NCI-H446 treated with DMSO at 0.1 percent for 48 hours (cell line): ENCODE data around the gene AP2A2.
"Not testable (repeated sequence)": the region's sequence is repeated elsewhere in the genome, so short reads cannot be mapped to it uniquely, and the experiment has no call there.

Source experiments
- DNase-seq: peaks from one replicate; lab custom pipeline; 2025; lab: John Stamatoyannopoulos, UW

The AP2A2 gene

GRCh38 chr11:954392-955153 is 28.9 kb downstream of the AP2A2 start:
- no peak for DNase-seq

- DNase-seq: no peak
These were observed 29.7 kb downstream of the AP2A2 start for GRCh38 chr11:955154-956063.

- no peak for DNase-seq
These were observed 31.7 kb downstream of the AP2A2 start for GRCh38 chr11:957212-957920.

DNA sequence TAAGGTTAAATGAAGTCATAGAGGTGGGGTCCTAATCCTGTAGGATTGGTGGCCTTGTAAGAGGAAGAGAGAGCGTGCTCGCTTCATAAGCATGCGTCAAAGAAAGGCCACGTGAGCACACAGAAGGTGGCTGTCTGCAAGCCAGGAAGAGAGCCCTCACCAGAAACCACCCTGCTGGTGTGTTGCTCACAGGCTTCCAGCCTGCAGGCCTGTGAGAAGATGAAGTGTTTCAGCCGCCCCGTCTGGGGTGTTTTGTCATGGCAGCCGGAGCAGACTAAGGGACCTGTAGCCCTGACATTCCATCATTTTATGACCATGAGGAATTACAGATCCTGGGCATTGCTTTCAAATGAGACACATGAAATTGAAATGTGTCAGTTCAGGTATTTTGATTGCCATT is 32.4 kb downstream of the AP2A2 start:
- no peak for DNase-seq

DNA sequence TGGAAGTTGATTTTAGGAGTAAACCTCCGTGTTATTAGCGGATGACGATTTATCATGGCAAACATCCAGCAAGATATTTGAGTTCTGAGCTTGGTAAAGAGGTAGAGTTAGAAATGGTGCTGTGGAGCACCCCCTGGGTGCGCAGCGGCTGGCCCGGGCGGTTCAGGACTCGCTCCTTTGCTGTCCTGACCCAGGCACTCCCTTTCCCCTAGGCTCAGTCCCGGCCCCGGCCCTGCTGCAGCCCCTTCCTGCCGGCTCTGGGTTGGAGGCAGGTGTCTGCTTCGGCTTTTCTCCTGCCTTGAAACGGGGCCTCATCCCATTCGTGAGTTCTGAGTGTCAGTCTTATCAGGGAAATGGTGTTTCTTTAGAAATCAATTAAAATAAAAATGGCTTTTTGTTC is 33.4 kb downstream of the AP2A2 start:
- no peak for DNase-seq

GRCh38 chr11:959608-960007 is 33.9 kb downstream of the AP2A2 start:
- DNase-seq: no peak

- DNase-seq: not testable (repeated sequence)
These were observed 35.7 kb downstream of the AP2A2 start for GRCh38 chr11:961310-961920.

- no peak for DNase-seq
These were observed 36.3 kb downstream of the AP2A2 start for GRCh38 chr11:961921-962320.

- DNase-seq: no peak
These were observed 37.0 kb downstream of the AP2A2 start for GRCh38 chr11:962688-963087.

DNA sequence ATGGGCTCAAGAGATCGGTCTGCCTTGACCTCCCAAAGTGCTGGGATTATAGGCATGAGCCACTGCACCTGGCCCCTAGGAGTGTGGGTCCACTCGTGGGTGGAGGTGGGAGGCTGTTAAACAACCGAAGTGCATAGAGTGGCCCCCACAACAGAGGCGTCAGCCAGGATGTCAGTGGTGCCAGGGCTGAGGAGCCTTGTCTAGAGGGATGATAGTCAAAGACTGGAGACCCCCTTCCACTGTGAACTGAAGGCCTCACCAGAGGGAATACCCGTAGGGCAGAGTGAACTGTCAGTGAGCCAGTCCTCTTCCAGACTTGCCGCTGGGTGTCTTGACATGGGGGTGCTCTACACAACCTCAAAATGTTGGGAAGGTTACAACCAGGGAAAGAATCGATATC is 38.2 kb downstream of the AP2A2 start:
- no peak for DNase-seq

GRCh38 chr11:965206-965775 is 39.6 kb downstream of the AP2A2 start:
- no peak for DNase-seq

- DNase-seq: no peak
These were observed 42.5 kb downstream of the AP2A2 start for GRCh38 chr11:967995-968751.

DNA sequence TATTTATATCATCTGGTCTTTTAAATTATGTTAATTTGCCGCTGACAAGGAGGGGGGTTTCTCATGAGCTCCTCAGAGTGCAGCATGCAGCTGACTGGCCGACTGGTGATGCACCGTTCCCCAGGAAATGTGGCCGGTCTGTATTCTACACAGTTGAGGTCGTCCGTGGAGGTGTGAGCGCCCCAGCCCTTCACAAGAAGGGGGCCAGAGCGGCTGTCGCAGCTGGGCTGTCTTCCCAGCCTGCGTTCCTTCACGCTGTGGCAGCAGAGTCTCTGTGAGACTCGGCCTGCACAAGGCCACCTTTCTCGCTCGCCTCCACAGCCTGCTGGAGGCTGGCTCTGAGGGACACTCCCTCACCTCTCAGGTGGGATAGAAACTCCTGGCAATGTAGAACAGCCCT is 43.2 kb downstream of the AP2A2 start:
- DNase-seq: no peak

GRCh38 chr11:969651-970205 is 44.1 kb downstream of the AP2A2 start:
- no peak for DNase-seq

GRCh38 chr11:970319-970871 is 44.7 kb downstream of the AP2A2 start:
- no peak for DNase-seq

DNA sequence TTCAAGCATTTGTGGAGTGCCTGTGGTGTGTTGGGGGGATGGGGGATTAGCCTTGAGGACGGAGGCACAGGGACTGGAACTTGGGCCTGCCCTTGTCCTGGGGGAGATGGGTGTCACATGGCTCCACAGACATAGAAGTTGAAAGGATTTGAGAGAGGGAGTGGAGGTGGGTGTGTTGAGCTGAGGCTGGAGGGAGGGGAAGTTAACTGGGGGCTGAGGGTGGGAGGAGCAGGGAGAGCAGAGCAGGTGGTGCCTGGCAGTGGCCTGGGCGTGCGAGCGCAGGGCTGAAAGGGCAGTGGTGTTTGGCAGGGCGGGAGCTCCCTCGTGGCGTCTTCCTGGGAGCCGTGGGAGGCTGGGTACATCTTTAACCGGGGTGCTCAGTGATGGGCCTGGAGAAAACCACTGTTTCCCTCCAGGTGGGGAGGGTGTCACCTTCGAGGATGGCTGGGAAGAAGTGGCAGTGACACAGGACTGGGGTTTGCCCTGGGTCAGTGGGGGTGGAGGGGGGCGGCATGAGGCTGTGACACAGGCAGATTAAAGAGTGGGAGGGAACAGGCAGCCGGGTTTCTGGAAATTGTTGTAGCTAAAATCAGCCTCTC is 45.5 kb downstream of the AP2A2 start:
- DNase-seq: no peak

DNA sequence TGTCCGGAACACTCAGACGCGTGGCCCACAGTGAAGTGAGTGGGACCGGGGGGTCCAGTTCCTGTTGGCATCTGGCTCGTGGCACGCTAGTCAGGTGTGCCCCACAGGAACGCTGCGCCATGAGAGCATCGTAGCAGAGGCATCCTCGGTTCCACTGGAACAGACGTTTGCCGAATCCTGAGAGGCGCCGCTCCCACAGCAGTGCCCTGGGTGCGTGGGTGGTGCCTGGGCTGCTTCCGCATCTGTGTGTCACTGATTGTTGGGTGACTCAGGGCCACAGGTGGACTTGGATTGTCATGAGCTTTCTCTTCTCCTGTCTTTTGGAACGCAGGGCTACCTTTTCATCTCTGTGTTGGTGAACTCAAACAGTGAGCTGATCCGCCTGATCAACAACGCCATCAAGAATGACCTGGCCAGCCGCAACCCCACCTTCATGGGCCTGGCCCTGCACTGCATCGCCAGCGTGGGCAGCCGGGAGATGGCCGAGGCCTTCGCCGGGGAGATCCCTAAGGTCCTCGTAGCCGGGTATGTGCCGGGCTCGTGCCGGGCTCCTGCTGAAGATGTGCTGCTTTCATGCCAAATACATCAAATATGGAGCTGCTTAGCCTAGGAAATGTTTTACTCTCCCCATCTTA is 46.2 kb downstream of the AP2A2 start:
- no peak for DNase-seq

GRCh38 chr11:972523-973211 is 47.0 kb downstream of the AP2A2 start:
- DNase-seq: no peak

DNA sequence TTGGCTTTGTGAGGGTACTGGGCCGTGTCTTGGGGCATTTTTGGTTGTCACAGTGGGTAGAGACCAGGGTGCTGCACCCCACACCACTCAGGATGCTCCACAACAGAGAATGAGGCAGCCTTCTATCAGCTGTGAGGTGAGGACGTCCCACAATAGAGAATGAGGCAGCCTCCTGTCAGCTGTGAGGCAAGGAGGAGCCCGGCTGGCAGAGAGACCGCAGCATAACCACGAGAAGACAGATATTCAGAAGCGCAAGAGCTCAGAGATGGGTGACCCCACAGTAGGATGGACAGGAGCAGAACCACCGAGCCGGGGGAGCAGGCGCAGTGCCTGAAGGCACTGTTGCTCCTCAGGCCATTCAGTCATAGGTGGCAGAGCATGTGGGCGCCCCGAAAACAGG is 47.6 kb downstream of the AP2A2 start:
- no peak for DNase-seq
